Ishikawa (cell line): Measurements from ENCODE around the gene MRM2.

Source experiments
- CEBPB ChIP-seq: IDR thresholded peaks from 2 replicates; pipeline ENCODE4 v1.6.1; 2012
- CREB1 ChIP-seq: IDR thresholded peaks from 2 replicates; pipeline ENCODE4 v1.6.1; 2012; ENCODE audit warnings: low read depth
- EGR1 ChIP-seq: IDR thresholded peaks from 2 replicates; pipeline ENCODE4 v1.6.1; 2012
- EP300 ChIP-seq: IDR thresholded peaks from 2 replicates; pipeline ENCODE4 v1.6.1; 2012; ENCODE audit warnings: borderline replicate concordance
- FOXM1 ChIP-seq: IDR thresholded peaks from 2 replicates; pipeline ENCODE4 v1.6.1; 2012; ENCODE audit warnings: low read depth, borderline replicate concordance
- NFIC ChIP-seq: IDR thresholded peaks from 2 replicates; pipeline ENCODE4 v1.6.1; 2012
- RAD21 ChIP-seq: IDR thresholded peaks from 2 replicates; pipeline ENCODE4 v1.6.1; 2012; ENCODE audit warnings: low read depth
- TAF1 ChIP-seq: IDR thresholded peaks from 2 replicates; pipeline ENCODE4 v1.6.1; 2012; ENCODE audit warnings: low read depth, mild to moderate bottlenecking
- TCF12 ChIP-seq: IDR thresholded peaks from 2 replicates; pipeline ENCODE4 v1.6.1; 2012; ENCODE audit warnings: low read depth
- TEAD4 ChIP-seq: IDR thresholded peaks from 2 replicates; pipeline ENCODE4 v1.6.1; 2012
- YY1 ChIP-seq: IDR thresholded peaks from 2 replicates; pipeline ENCODE4 v1.6.1; 2012; ENCODE audit warnings: low read depth
- ZBTB7A ChIP-seq: IDR thresholded peaks from 2 replicates; pipeline ENCODE4 v1.6.1; 2012; ENCODE audit warnings: low read depth
- TF ChIP-seq, protein P1 (sequence below): IDR thresholded peaks from 2 replicates; pipeline ENCODE4 v1.6.1; 2012; ENCODE audit warnings: low read depth, mild to moderate bottlenecking
- TF ChIP-seq, protein P2 (sequence below): IDR thresholded peaks from 2 replicates; pipeline ENCODE4 v1.6.1; 2012
- TF ChIP-seq, protein P3 (sequence below): IDR thresholded peaks from 2 replicates; pipeline ENCODE4 v1.6.1; 2012

The MRM2 gene

DNA sequence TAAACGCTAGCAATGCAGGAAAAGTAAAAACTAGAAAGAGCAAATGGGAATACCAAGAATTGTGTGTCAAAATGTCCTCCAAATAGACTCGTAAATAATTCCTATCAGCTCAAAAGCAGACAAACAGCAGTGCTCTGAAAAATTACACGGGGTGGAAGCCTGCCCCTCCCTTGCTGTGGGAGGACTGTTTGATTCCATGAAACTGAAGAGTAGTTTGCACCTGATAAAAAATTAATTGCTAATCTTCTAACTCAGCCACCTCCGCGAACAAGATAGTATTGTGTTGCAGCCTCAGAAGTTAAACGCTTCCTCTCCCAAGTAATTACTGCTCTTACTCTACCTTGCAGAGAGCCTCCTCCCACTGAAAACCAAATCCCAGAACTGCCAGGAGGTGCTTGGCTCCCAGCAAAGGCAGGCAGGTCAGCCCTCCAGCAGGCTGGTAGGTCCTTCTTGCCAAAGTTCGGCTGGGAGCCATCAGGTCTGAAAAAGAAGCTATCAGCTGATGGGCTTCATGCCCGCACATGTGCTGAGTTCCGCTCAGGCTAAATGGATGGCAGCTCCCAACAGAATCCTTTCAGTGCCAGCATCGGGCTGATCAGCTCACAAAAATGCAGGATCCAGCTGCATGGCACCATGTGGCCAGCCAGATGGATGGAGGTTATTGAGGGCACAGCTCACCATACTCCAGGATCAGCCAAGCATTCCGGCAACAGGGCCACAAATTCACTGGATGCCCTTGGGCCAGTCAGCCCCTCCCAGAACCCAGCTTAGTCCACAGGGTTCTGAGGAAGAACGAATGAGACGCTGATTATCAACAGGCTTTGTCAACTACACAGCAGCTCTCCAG lies 46.4 kb downstream of the MRM2 start:
- TF ChIP-seq FOXM1 (no peak), EP300 (no peak), CEBPB (no peak), RAD21 (no peak), TEAD4 (no peak), EGR1 (no peak), NFIC (no peak), CREB1 (no peak), YY1 (no peak), TAF1 (no peak), TCF12 (no peak), ZBTB7A (no peak)
- TF ChIP-seq, protein P1, sequence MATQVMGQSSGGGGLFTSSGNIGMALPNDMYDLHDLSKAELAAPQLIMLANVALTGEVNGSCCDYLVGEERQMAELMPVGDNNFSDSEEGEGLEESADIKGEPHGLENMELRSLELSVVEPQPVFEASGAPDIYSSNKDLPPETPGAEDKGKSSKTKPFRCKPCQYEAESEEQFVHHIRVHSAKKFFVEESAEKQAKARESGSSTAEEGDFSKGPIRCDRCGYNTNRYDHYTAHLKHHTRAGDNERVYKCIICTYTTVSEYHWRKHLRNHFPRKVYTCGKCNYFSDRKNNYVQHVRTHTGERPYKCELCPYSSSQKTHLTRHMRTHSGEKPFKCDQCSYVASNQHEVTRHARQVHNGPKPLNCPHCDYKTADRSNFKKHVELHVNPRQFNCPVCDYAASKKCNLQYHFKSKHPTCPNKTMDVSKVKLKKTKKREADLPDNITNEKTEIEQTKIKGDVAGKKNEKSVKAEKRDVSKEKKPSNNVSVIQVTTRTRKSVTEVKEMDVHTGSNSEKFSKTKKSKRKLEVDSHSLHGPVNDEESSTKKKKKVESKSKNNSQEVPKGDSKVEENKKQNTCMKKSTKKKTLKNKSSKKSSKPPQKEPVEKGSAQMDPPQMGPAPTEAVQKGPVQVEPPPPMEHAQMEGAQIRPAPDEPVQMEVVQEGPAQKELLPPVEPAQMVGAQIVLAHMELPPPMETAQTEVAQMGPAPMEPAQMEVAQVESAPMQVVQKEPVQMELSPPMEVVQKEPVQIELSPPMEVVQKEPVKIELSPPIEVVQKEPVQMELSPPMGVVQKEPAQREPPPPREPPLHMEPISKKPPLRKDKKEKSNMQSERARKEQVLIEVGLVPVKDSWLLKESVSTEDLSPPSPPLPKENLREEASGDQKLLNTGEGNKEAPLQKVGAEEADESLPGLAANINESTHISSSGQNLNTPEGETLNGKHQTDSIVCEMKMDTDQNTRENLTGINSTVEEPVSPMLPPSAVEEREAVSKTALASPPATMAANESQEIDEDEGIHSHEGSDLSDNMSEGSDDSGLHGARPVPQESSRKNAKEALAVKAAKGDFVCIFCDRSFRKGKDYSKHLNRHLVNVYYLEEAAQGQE = no peak
- TF ChIP-seq, protein P2, sequence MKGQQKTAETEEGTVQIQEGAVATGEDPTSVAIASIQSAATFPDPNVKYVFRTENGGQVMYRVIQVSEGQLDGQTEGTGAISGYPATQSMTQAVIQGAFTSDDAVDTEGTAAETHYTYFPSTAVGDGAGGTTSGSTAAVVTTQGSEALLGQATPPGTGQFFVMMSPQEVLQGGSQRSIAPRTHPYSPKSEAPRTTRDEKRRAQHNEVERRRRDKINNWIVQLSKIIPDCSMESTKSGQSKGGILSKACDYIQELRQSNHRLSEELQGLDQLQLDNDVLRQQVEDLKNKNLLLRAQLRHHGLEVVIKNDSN = no peak
- TF ChIP-seq, protein P3, sequence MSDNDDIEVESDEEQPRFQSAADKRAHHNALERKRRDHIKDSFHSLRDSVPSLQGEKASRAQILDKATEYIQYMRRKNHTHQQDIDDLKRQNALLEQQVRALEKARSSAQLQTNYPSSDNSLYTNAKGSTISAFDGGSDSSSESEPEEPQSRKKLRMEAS = no peak

DNA sequence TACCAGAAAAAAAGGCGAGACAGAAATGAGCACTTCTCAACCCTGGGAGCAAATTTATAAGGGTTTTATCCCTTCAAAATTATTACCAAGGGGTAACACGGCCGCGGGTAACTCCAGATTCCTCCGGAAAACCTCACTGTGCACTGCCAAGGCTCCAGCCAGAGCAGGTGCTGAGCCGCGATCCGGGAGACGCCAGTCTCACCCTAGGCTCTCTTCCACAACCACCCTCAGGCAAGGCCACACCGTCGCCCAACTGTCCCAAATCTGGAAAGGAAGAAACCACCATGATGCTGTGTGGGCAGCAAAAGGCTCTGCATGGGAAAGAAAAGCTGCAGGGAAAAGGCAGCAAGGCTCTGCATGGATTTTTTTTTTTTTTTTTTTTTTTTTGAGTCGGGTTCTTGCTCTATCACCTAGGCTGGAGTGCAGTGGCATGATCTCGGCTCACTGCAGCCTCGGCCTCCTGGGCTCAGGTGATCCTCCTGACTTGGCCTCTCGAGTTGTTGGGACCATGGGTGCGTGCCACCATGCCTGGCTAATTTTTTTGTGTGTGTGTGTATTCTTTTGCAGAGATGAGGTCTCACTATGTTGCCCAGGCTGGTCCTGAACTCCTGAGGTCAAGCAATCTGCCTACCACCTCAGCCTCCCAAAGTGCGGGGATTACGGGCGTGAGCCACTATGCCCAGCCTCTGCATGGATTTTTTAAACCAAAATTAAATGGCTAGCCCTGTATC lies 48.3 kb downstream of the MRM2 start:
- no peak for TF ChIP-seq TCF12
- TF ChIP-seq YY1 = no peak
- TF ChIP-seq EGR1 = no peak
- no peak for TF ChIP-seq FOXM1
- no peak for TF ChIP-seq RAD21
- TF ChIP-seq NFIC = no peak
- TF ChIP-seq, protein P1 = no peak
- no peak for TF ChIP-seq EP300
- TF ChIP-seq CREB1 = no peak

DNA sequence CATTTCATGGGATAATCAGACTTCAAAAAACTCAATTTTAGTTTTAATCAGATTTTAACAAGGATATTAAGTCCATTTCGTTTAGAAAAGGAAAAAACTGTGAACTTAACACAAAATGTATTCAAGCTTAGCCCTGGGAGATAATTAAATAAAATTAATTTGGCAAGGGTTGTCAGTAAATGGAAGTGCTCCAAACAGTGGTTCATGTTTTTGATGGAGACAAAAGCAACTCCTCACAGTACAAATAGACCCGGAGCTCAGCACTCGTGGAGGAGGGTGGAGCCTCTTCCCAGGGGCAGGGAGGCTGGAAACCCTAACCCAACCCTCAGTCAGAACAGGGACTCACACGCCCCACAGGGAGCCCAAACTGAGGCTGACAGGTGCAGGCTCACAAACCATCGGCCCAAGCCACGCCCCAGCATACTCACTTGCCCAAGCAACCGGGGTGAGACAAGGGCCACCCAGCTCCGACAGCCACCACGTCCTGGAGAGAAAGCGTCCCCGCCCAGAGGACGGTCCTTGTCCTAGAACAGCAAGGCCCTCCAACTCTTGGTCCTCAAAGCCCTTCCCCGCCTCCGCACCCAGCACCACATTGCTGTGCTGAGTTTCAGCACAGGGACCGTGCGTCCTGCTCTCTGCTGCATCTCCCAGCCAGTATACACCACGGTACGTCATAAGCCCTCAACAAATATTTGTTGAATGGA lies 49.0 kb downstream of the MRM2 start:
- TF ChIP-seq FOXM1 = no peak
- no peak for TF ChIP-seq ZBTB7A
- no peak for TF ChIP-seq CREB1
- no peak for TF ChIP-seq TEAD4
- TF ChIP-seq, protein P3 = no peak
- TF ChIP-seq RAD21 = no peak
- TF ChIP-seq TCF12 = no peak
- TF ChIP-seq NFIC = no peak
- no peak for TF ChIP-seq TAF1
- no peak for TF ChIP-seq EGR1

DNA sequence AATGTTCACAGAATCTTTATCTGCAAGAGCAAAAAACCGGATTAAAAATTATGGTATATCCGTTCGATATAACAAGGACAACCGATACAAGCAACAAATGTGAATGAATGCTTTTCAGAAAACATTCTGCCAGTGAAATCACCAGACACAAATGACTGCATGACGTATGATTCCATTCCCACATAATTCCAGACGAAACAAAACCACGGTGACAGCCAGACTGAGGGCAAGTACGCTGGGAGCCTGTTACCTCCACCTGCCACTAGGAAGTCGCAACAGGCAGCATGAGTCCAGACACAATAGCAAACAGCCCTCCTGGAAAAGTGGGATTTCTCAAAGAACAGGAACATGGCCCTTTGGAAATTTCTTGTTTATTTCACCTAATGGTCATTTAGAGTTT lies 51.0 kb downstream of the MRM2 start:
- TF ChIP-seq, protein P3 = no peak

DNA sequence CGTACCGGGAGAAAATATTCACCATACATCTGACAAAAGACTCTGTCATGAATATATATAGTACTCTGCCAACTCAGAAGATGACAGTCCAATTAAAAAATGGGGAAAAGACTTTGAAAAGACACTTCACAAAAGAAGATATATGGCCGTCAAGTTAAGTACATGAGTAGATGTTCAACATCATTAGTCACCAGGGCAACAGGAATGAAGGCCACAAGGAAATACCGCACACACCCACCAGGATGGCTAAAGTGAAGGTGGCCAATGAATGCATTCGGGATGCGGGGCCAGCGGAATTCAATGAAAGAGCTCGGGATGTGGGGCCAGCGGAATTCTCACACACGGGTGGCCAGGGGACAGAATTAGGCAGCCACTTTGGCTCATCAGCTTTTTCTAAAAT lies 51.5 kb downstream of the MRM2 start:
- TF ChIP-seq, protein P3 = no peak
- TF ChIP-seq EGR1 (no peak), FOXM1 (no peak), RAD21 (no peak), ZBTB7A (no peak), TAF1 (no peak), EP300 (no peak), CEBPB (no peak), TCF12 (no peak), NFIC (no peak), YY1 (no peak)
- TF ChIP-seq, protein P2 = no peak
- TF ChIP-seq, protein P1 = no peak
